ENCODE data around the gene ANGEL1.

ANGEL1 gene

DNA sequence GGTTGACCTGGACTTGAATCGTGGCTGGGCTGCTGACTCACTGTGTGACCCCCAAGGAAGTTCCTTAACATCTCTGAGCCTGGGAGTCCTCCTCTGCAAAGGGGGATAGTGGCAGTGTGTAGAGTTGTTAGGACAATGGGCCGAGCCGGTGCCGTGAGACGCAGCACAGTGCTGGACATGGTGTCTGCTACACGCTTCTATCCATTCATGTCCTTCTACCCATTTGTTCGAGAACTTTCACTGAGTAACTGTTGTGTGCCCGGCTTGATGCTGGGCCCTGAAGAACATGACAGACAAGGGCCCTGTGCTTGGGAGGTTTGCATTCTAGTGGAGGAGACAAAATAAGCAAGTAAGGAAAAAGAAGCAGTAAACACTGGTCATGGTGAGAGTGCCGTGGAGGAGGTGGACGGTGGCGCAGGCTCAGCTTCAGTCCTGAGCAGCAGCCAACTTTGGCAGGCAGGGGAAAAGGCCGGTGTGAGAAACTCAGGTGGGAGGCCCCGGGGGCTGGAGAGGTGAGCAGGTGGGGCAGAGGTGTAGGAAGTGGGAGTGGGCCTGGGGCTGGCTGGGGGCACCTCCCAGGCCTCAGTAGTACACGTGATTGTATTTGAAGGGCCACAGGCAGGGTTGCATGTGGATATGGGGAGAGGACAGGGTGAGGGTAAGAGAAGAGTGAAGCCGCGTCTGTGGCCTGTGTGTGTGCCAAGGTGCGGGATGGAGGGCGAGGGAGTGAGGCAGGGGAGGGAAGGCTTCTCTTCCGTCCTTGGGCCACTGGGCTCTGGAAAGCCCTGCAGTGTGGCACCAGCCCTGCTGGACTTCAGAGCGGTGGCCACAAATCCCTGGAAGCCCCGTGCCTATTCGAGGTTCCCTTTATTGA lies 37.6 kb downstream of the ANGEL1 start:
- TF ChIP-seq ZFP30 (CRISPR knock-in tag; IDR thresholded peaks at IDR 0.05) (no peak), ZFP3 (CRISPR knock-in tag; IDR thresholded peaks at IDR 0.05) (no peak), GLIS3 (CRISPR knock-in tag; IDR thresholded peaks at IDR 0.05) (no peak), ISL1 (CRISPR knock-in tag; IDR thresholded peaks at IDR 0.05) (no peak), TCF4 (CRISPR knock-in tag; IDR thresholded peaks at IDR 0.05; ENCODE audit: borderline replicate concordance) (no peak), ZNF565 (CRISPR knock-in tag; conservative IDR thresholded peaks at IDR 0.05; ENCODE audit: low read depth) (no peak), TOX (CRISPR knock-in tag; IDR thresholded peaks at IDR 0.05; ENCODE audit: borderline replicate concordance) (no peak), BACH2 (CRISPR knock-in tag; IDR thresholded peaks at IDR 0.05; ENCODE audit: borderline replicate concordance) (no peak), ARNTL (CRISPR knock-in tag; IDR thresholded peaks at IDR 0.05; ENCODE audit: borderline replicate concordance, low read depth) (no peak), ZNF8 (CRISPR knock-in tag; IDR thresholded peaks at IDR 0.05) (no peak), OSR1 (CRISPR knock-in tag; IDR thresholded peaks at IDR 0.05) (no peak), ZNF70 (CRISPR knock-in tag; IDR thresholded peaks at IDR 0.05) (no peak), SNAI2 (CRISPR knock-in tag; IDR thresholded peaks at IDR 0.05) (no peak), PPARA (CRISPR knock-in tag; IDR thresholded peaks at IDR 0.05; ENCODE audit: borderline replicate concordance) (no peak), ESRRG (CRISPR knock-in tag; IDR thresholded peaks at IDR 0.05) (no peak)
- TF ChIP-seq, protein P1, sequence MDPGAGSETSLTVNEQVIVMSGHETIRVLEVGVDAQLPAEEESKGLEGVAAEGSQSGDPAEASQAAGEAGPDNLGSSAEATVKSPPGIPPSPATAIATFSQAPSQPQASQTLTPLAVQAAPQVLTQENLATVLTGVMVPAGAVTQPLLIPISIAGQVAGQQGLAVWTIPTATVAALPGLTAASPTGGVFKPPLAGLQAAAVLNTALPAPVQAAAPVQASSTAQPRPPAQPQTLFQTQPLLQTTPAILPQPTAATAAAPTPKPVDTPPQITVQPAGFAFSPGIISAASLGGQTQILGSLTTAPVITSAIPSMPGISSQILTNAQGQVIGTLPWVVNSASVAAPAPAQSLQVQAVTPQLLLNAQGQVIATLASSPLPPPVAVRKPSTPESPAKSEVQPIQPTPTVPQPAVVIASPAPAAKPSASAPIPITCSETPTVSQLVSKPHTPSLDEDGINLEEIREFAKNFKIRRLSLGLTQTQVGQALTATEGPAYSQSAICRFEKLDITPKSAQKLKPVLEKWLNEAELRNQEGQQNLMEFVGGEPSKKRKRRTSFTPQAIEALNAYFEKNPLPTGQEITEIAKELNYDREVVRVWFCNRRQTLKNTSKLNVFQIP (CRISPR knock-in tag; IDR thresholded peaks at IDR 0.05; ENCODE audit: borderline replicate concordance, low read depth), result no peak
- TF ChIP-seq, protein P2, sequence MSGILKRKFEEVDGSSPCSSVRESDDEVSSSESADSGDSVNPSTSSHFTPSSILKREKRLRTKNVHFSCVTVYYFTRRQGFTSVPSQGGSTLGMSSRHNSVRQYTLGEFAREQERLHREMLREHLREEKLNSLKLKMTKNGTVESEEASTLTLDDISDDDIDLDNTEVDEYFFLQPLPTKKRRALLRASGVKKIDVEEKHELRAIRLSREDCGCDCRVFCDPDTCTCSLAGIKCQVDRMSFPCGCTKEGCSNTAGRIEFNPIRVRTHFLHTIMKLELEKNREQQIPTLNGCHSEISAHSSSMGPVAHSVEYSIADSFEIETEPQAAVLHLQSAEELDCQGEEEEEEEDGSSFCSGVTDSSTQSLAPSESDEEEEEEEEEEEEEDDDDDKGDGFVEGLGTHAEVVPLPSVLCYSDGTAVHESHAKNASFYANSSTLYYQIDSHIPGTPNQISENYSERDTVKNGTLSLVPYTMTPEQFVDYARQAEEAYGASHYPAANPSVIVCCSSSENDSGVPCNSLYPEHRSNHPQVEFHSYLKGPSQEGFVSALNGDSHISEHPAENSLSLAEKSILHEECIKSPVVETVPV (CRISPR knock-in tag; IDR thresholded peaks at IDR 0.05), result no peak
- TF ChIP-seq, protein P3, sequence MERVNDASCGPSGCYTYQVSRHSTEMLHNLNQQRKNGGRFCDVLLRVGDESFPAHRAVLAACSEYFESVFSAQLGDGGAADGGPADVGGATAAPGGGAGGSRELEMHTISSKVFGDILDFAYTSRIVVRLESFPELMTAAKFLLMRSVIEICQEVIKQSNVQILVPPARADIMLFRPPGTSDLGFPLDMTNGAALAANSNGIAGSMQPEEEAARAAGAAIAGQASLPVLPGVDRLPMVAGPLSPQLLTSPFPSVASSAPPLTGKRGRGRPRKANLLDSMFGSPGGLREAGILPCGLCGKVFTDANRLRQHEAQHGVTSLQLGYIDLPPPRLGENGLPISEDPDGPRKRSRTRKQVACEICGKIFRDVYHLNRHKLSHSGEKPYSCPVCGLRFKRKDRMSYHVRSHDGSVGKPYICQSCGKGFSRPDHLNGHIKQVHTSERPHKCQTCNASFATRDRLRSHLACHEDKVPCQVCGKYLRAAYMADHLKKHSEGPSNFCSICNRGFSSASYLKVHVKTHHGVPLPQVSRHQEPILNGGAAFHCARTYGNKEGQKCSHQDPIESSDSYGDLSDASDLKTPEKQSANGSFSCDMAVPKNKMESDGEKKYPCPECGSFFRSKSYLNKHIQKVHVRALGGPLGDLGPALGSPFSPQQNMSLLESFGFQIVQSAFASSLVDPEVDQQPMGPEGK (CRISPR knock-in tag; IDR thresholded peaks at IDR 0.05; ENCODE audit: borderline replicate concordance), result no peak
- TF ChIP-seq, protein P4, sequence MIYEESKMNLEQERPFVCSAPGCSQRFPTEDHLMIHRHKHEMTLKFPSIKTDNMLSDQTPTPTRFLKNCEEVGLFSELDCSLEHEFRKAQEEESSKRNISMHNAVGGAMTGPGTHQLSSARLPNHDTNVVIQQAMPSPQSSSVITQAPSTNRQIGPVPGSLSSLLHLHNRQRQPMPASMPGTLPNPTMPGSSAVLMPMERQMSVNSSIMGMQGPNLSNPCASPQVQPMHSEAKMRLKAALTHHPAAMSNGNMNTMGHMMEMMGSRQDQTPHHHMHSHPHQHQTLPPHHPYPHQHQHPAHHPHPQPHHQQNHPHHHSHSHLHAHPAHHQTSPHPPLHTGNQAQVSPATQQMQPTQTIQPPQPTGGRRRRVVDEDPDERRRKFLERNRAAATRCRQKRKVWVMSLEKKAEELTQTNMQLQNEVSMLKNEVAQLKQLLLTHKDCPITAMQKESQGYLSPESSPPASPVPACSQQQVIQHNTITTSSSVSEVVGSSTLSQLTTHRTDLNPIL (CRISPR knock-in tag; IDR thresholded peaks at IDR 0.05; ENCODE audit: low read depth), result no peak
- TF ChIP-seq, protein P5, sequence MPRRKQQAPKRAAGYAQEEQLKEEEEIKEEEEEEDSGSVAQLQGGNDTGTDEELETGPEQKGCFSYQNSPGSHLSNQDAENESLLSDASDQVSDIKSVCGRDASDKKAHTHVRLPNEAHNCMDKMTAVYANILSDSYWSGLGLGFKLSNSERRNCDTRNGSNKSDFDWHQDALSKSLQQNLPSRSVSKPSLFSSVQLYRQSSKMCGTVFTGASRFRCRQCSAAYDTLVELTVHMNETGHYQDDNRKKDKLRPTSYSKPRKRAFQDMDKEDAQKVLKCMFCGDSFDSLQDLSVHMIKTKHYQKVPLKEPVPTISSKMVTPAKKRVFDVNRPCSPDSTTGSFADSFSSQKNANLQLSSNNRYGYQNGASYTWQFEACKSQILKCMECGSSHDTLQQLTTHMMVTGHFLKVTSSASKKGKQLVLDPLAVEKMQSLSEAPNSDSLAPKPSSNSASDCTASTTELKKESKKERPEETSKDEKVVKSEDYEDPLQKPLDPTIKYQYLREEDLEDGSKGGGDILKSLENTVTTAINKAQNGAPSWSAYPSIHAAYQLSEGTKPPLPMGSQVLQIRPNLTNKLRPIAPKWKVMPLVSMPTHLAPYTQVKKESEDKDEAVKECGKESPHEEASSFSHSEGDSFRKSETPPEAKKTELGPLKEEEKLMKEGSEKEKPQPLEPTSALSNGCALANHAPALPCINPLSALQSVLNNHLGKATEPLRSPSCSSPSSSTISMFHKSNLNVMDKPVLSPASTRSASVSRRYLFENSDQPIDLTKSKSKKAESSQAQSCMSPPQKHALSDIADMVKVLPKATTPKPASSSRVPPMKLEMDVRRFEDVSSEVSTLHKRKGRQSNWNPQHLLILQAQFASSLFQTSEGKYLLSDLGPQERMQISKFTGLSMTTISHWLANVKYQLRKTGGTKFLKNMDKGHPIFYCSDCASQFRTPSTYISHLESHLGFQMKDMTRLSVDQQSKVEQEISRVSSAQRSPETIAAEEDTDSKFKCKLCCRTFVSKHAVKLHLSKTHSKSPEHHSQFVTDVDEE (CRISPR knock-in tag; IDR thresholded peaks at IDR 0.05), result no peak
- no peak for ATAC-seq

DNA sequence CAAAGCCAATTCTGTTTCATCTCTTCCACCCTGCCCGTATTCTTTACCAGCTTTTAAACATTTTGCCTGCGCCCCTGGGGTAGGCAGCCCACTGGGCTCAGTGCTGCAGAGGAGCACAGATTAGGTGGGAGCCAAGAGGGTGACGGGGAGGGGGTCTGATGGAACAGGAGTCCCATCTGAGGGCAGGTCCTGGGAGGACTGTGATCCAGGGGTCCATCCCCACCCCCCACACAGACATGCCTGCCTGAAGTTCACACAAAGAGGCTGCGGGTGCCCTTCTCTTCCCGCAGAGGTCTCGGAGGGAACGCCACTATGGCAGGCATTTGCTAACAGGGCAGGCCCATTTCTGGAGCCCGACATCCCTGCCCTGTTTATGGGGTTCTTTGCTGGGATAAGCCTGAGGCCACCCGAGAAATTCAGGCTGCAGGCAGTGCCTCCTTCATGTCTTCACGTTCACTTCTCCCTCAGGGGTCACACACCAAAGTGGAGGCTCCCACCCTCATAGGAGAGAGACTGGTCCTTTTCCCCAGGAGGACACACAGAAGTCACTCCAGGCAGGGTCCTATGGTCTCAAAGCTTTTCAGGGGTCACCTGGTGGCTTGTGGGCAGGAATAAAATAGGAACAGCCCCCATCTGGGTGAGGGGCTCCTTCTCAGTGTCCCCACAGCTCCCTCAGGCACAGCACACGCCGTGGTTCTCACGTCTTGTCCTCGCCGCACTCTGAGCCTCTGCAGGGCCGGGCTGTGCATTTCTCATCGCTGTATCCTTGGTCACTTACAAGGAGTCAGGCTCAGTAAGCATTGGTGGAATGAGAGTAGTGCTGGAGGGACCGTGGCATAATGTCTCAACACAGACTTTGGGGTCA lies 38.5 kb downstream of the ANGEL1 start:
- TF ChIP-seq TOX (CRISPR knock-in tag; IDR thresholded peaks at IDR 0.05; ENCODE audit: borderline replicate concordance) (no peak), GLIS3 (CRISPR knock-in tag; IDR thresholded peaks at IDR 0.05) (no peak), ZFP3 (CRISPR knock-in tag; IDR thresholded peaks at IDR 0.05) (peak; percentile 0; the same call in 1 of the 2 replicates), ZC3H10 (CRISPR knock-in tag; IDR thresholded peaks at IDR 0.05) (no peak)
- ATAC-seq, result no peak; the same call in 2 of the 3 replicates

Measured in SK-N-SH treated with all-trans-retinoic acid at 6 μM for 48 hours (cell line).